ENCODE results near the gene CDT1. TPM values are rescaled to one million over a fixed set of nuclear protein-coding genes. Genes with fewer than 3 reads are reported as not detected.

CDT1 gene
- total RNA-seq, 1 experiment from 2014 or later, result 154 TPM

GRCh38 chr16:88807626-88808453, 4.3 kb downstream of the CDT1 start (continued):
- TF ChIP-seq ZNF532 (CRISPR knock-in tag; IDR thresholded peaks at IDR 0.05; ENCODE audit: borderline replicate concordance) (no peak), SOX15 (CRISPR knock-in tag; IDR thresholded peaks at IDR 0.05) (no peak), HMGA2 (CRISPR knock-in tag; IDR thresholded peaks at IDR 0.05) (no peak), TCF7 (CRISPR knock-in tag; IDR thresholded peaks at IDR 0.05; ENCODE audit: low read depth) (0 out of 2 replicates have a peak, but pooled peaks have one; percentile 32), FOXP1 (CRISPR knock-in tag; IDR thresholded peaks at IDR 0.05; ENCODE audit: borderline replicate concordance) (0 out of 2 replicates have a peak, but pooled peaks have one; percentile 41), FOXK1 (CRISPR knock-in tag; IDR thresholded peaks at IDR 0.05) (no peak), KAT7 (CRISPR knock-in tag; IDR thresholded peaks at IDR 0.05; ENCODE audit: borderline replicate concordance) (no peak), SMAD3 (CRISPR knock-in tag; IDR thresholded peaks at IDR 0.05; ENCODE audit: borderline replicate concordance) (no peak), SP1 (CRISPR knock-in tag; conservative IDR thresholded peaks at IDR 0.05) (no peak), USF1 (CRISPR knock-in tag; IDR thresholded peaks at IDR 0.05) (no peak), ESRRA (CRISPR knock-in tag; IDR thresholded peaks at IDR 0.05; ENCODE audit: borderline replicate concordance) (no peak), CREM (CRISPR knock-in tag; IDR thresholded peaks at IDR 0.05) (peak; percentile 56; the same call in 1 of the 2 replicates), MYBL2 (CRISPR knock-in tag; IDR thresholded peaks at IDR 0.05) (0 out of 2 replicates have a peak, but pooled peaks have one; percentile 21), ETV6 (CRISPR knock-in tag; IDR thresholded peaks at IDR 0.05) (no peak)

DNA sequence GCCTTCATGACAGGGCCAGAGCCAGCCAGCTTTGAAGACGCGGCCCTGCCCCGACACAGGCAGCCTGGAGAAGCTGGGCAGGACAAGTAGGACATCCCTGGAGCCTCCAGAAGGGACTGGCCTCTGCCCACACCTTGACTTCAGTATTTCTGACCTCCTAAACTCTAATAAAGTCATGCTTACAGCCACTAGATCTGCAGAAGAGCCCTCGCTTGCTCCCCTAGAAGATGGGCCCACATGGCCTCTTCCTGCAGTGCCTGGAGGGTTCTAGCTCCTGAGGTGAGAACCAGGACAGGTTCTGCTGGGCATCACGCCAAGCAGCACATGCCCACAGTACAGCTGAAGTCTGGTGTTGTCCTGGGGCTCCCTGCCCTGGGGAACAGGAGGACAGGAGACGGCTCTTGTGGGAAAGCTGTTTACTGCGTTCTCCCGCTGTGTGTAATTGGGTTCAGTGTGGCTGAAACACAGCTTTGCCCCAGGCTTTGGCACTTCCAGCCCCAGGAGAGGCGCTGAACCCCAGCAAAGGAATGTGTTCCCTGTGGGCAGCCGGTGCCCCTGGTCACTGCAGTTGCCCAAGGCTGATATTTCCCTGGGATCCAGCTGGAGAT, 5.6 kb downstream of the CDT1 start:
- peaks cover 14% of the 10 kb centered on the region for H3K4me1 Mint-ChIP-seq
- ChIA-PET POLR2A (interaction anchor here (0.8 to 2.2 kb wide), 5 partner anchors 25 to 72 kb away, joined by 3 to 5 read pairs (median 3); no protein-coding TSS in a partner anchor), CTCF (interaction anchor here (1.0 to 5.7 kb wide), 6 partner anchors 25 to 358 kb away, joined by 3 to 47 read pairs (median 7); no protein-coding TSS in a partner anchor)
- no peak overlapping the region; the same call in 1 of the 2 replicates for H3K4me3 Mint-ChIP-seq
- ATAC-seq (no peak), DNase-seq (ENCODE audit: low spot score) (no peak)
- H3K27me3 Mint-ChIP-seq (ENCODE audit: low read depth), result no peaks in the 10 kb centered on the region
- peak overlapping the region; percentile 81 for H3K27ac Mint-ChIP-seq
- peaks cover 39% of the 10 kb centered on the region for H3K36me3 Mint-ChIP-seq
- H3K9me3 Mint-ChIP-seq, result no peaks in the 10 kb centered on the region
- TF ChIP-seq ZNF232 (CRISPR knock-in tag; IDR thresholded peaks at IDR 0.05) (0 out of 2 replicates have a peak, but pooled peaks have one; percentile 1), ELF4 (CRISPR knock-in tag; IDR thresholded peaks at IDR 0.05; ENCODE audit: low read depth) (no peak), TP53 (CRISPR knock-in tag; IDR thresholded peaks at IDR 0.05) (no peak), CREB1 (CRISPR knock-in tag; IDR thresholded peaks at IDR 0.05) (peak; percentile 43; the same call in 1 of the 2 replicates), ERG (CRISPR knock-in tag; IDR thresholded peaks at IDR 0.05) (no peak), NR1H2 (CRISPR knock-in tag; IDR thresholded peaks at IDR 0.05) (no peak), ZNF396 (CRISPR knock-in tag; IDR thresholded peaks at IDR 0.05; ENCODE audit: borderline replicate concordance) (no peak)
- TF ChIP-seq, protein P1, sequence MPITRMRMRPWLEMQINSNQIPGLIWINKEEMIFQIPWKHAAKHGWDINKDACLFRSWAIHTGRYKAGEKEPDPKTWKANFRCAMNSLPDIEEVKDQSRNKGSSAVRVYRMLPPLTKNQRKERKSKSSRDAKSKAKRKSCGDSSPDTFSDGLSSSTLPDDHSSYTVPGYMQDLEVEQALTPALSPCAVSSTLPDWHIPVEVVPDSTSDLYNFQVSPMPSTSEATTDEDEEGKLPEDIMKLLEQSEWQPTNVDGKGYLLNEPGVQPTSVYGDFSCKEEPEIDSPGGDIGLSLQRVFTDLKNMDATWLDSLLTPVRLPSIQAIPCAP (CRISPR knock-in tag; IDR thresholded peaks at IDR 0.05), result no peak
- TF ChIP-seq, protein P2, sequence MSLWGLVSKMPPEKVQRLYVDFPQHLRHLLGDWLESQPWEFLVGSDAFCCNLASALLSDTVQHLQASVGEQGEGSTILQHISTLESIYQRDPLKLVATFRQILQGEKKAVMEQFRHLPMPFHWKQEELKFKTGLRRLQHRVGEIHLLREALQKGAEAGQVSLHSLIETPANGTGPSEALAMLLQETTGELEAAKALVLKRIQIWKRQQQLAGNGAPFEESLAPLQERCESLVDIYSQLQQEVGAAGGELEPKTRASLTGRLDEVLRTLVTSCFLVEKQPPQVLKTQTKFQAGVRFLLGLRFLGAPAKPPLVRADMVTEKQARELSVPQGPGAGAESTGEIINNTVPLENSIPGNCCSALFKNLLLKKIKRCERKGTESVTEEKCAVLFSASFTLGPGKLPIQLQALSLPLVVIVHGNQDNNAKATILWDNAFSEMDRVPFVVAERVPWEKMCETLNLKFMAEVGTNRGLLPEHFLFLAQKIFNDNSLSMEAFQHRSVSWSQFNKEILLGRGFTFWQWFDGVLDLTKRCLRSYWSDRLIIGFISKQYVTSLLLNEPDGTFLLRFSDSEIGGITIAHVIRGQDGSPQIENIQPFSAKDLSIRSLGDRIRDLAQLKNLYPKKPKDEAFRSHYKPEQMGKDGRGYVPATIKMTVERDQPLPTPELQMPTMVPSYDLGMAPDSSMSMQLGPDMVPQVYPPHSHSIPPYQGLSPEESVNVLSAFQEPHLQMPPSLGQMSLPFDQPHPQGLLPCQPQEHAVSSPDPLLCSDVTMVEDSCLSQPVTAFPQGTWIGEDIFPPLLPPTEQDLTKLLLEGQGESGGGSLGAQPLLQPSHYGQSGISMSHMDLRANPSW (CRISPR knock-in tag; conservative IDR thresholded peaks at IDR 0.05; ENCODE audit: low read depth), result no peak
- TF ChIP-seq, protein P3, sequence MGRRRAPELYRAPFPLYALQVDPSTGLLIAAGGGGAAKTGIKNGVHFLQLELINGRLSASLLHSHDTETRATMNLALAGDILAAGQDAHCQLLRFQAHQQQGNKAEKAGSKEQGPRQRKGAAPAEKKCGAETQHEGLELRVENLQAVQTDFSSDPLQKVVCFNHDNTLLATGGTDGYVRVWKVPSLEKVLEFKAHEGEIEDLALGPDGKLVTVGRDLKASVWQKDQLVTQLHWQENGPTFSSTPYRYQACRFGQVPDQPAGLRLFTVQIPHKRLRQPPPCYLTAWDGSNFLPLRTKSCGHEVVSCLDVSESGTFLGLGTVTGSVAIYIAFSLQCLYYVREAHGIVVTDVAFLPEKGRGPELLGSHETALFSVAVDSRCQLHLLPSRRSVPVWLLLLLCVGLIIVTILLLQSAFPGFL (CRISPR knock-in tag; IDR thresholded peaks at IDR 0.05; ENCODE audit: borderline replicate concordance), result no peak

Data from WTC11 (cell line).